ENCODE data around the gene CSRNP3. TPM values are rescaled to one million over a fixed set of nuclear protein-coding genes. Genes with fewer than 3 reads are reported as not detected.

Gene CSRNP3
- total RNA-seq, 1 experiment from 2014 or later: 1.3 TPM

DNA sequence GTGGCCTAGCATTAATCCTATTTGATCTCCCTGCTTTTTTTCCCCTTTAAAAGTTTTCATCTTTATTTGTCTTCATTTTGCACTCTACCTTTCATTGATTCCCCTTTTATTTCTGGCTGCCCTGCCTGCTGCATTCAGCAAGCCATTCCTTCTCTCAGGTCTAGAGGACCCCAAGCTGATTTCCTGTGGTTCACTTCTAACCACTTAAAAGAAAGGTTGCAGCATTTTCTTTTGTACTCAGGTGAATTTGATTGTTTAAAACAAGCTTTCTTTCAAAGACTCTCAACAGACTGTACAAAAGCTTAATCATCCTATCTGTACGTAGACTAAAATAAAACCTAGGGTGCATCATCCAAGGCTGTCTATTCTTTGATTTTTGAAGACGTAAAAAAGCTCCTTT lies 160.3 kb downstream of the CSRNP3 start:
- ChIA-PET POLR2A (no interaction called here), CTCF (no interaction called here)
- Histone ChIP-seq H3K27me3 (replicated peaks; ENCODE audit: control insufficient read depth, insufficient read depth, low read length) (no peaks in the 10 kb centered on the region), H3K36me3 (ENCODE audit: control insufficient read depth, insufficient read depth, low read length) (no peaks in the 10 kb centered on the region), H3K9me3 (no peaks in the 10 kb centered on the region), H3K4me1 (peaks cover 7% of the 10 kb centered on the region), H3K4me3 (ENCODE audit: low read depth, low read length) (no peak overlapping the region)
- no peaks in the 10 kb centered on the region for H3K9me3 Mint-ChIP-seq (ENCODE audit: unreplicated experiment)
- H3K27me3 Mint-ChIP-seq (ENCODE audit: insufficient read depth, unreplicated experiment): no peaks in the 10 kb centered on the region
- TF ChIP-seq, protein P1, sequence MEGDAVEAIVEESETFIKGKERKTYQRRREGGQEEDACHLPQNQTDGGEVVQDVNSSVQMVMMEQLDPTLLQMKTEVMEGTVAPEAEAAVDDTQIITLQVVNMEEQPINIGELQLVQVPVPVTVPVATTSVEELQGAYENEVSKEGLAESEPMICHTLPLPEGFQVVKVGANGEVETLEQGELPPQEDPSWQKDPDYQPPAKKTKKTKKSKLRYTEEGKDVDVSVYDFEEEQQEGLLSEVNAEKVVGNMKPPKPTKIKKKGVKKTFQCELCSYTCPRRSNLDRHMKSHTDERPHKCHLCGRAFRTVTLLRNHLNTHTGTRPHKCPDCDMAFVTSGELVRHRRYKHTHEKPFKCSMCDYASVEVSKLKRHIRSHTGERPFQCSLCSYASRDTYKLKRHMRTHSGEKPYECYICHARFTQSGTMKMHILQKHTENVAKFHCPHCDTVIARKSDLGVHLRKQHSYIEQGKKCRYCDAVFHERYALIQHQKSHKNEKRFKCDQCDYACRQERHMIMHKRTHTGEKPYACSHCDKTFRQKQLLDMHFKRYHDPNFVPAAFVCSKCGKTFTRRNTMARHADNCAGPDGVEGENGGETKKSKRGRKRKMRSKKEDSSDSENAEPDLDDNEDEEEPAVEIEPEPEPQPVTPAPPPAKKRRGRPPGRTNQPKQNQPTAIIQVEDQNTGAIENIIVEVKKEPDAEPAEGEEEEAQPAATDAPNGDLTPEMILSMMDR (IDR thresholded peaks at IDR 0.05; ENCODE audit: insufficient read depth in 1 of 2, low read depth in 1 of 2, low read length in 1 of 2, severe bottlenecking in 1 of 2, unreplicated experiment in 1 of 2): no peak
- no peak for DNase-seq
- no peak overlapping the region for H3K4me3 Mint-ChIP-seq (ENCODE audit: unreplicated experiment)
- intact Hi-C loops (cut with micrococcal nuclease; ENCODE audit: unreplicated experiment): no loop called here
- H3K27ac Mint-ChIP-seq (ENCODE audit: unreplicated experiment): no peak overlapping the region
- peaks cover 8% of the 10 kb centered on the region for H3K4me1 Mint-ChIP-seq (ENCODE audit: low read depth, unreplicated experiment)
- no TSS peak for BruUV-seq (replicated peaks)
- H3K36me3 Mint-ChIP-seq (ENCODE audit: insufficient read depth, unreplicated experiment): no peaks in the 10 kb centered on the region

DNA sequence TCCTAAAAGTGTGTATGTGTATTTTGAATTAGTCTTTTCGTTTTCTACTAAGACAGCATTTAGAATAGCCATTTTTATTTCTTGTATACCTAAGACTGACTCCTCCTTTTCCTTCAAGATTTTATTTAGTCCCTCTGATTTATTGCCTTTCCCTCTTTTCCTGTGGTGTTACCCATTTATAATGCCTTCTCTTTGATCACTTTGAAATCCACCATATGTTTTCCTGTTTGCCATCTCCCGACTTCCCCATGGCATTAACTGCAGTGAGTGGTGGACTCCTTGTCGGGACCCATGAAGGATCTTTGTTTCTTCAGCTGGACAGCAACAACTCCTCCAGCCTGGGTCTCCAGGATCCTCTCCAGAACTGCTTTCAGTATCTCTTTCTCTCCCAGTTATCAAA lies 160.7 kb downstream of the CSRNP3 start:
- ChIA-PET CTCF (no interaction called here), POLR2A (no interaction called here)
- H3K9me3 ChIP-seq: no peaks in the 10 kb centered on the region
- intact Hi-C loops (cut with micrococcal nuclease; ENCODE audit: unreplicated experiment): no loop called here
- no TSS peak for BruUV-seq (replicated peaks)
- DNase-seq: no peak
- H3K4me3 Mint-ChIP-seq (ENCODE audit: unreplicated experiment): no peak overlapping the region
- no peaks in the 10 kb centered on the region for H3K36me3 Mint-ChIP-seq (ENCODE audit: insufficient read depth, unreplicated experiment)
- no peaks in the 10 kb centered on the region for H3K27me3 ChIP-seq (replicated peaks; ENCODE audit: control insufficient read depth, insufficient read depth, low read length)
- no peaks in the 10 kb centered on the region for H3K36me3 ChIP-seq (ENCODE audit: control insufficient read depth, insufficient read depth, low read length)
- TF ChIP-seq, protein P1 (IDR thresholded peaks at IDR 0.05; ENCODE audit: insufficient read depth in 1 of 2, low read depth in 1 of 2, low read length in 1 of 2, severe bottlenecking in 1 of 2, unreplicated experiment in 1 of 2): no peak
- no peak overlapping the region for H3K4me3 ChIP-seq (ENCODE audit: low read depth, low read length)
- H3K4me1 ChIP-seq: peaks cover 10% of the 10 kb centered on the region
- no peaks in the 10 kb centered on the region for H3K9me3 Mint-ChIP-seq (ENCODE audit: unreplicated experiment)
- no peaks in the 10 kb centered on the region for H3K27me3 Mint-ChIP-seq (ENCODE audit: insufficient read depth, unreplicated experiment)
- peaks cover 12% of the 10 kb centered on the region for H3K4me1 Mint-ChIP-seq (ENCODE audit: low read depth, unreplicated experiment)
- no peak overlapping the region for H3K27ac Mint-ChIP-seq (ENCODE audit: unreplicated experiment)

DNA sequence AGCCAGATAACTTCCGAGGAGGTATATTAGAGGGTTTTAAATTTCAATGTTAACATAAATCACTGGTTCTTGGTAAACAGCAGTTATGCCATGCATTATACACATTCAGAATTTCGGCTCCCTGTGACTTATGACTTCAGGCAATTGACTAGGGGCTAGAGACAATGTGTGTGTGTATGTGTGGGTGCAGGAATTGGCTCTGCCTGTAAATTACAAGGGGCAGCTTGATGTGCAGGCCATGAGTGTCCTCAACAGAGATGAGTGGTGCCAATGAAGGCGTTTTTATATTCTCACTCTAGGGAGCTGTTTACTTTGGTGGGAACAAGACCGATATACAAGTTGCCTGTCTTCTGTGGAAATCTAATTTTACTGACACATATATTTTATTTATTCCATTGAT lies 161.6 kb downstream of the CSRNP3 start:
- Histone ChIP-seq H3K4me1 (peaks cover 10% of the 10 kb centered on the region), H3K36me3 (ENCODE audit: control insufficient read depth, insufficient read depth, low read length) (no peaks in the 10 kb centered on the region), H3K9me3 (no peaks in the 10 kb centered on the region), H3K4me3 (ENCODE audit: low read depth, low read length) (no peak overlapping the region), H3K27me3 (replicated peaks; ENCODE audit: control insufficient read depth, insufficient read depth, low read length) (no peaks in the 10 kb centered on the region)
- peaks cover 13% of the 10 kb centered on the region for H3K4me1 Mint-ChIP-seq (ENCODE audit: low read depth, unreplicated experiment)
- no peak for DNase-seq
- no peak overlapping the region for H3K27ac Mint-ChIP-seq (ENCODE audit: unreplicated experiment)
- intact Hi-C loops (cut with micrococcal nuclease; ENCODE audit: unreplicated experiment): no loop called here
- ChIA-PET CTCF (no interaction called here), POLR2A (no interaction called here)
- H3K4me3 Mint-ChIP-seq (ENCODE audit: unreplicated experiment): no peak overlapping the region
- no peaks in the 10 kb centered on the region for H3K36me3 Mint-ChIP-seq (ENCODE audit: insufficient read depth, unreplicated experiment)
- BruUV-seq (replicated peaks): no TSS peak
- TF ChIP-seq, protein P1 (IDR thresholded peaks at IDR 0.05; ENCODE audit: insufficient read depth in 1 of 2, low read depth in 1 of 2, low read length in 1 of 2, severe bottlenecking in 1 of 2, unreplicated experiment in 1 of 2): no peak
- no peaks in the 10 kb centered on the region for H3K27me3 Mint-ChIP-seq (ENCODE audit: insufficient read depth, unreplicated experiment)
- H3K9me3 Mint-ChIP-seq (ENCODE audit: unreplicated experiment): no peaks in the 10 kb centered on the region

All from Caco-2 (cell line).